NB4 (cell line): ENCODE results near the gene MRPL50.

ENCODE experiments used
- POLR2A ChIP-seq: IDR thresholded peaks from 2 replicates; pipeline ENCODE4 v1.6.1; 2011; ENCODE audit warnings: mild to moderate bottlenecking; ENCODE audit not compliant: insufficient read length; ENCODE audit errors: extremely low read depth
- TF ChIP-seq, protein P1 (sequence below): IDR thresholded peaks from one replicate; pipeline ENCODE4 v1.5.1; 2012; ENCODE audit warnings: low read depth, low read length
- TF ChIP-seq, protein P2 (sequence below): IDR thresholded peaks from 2 replicates; pipeline ENCODE4 v1.6.1; 2011; ENCODE audit warnings: low read depth, low read length

GRCh38 chr9:101350285-101350684 is 48.1 kb downstream of the MRPL50 start:
- TF ChIP-seq, protein P1, sequence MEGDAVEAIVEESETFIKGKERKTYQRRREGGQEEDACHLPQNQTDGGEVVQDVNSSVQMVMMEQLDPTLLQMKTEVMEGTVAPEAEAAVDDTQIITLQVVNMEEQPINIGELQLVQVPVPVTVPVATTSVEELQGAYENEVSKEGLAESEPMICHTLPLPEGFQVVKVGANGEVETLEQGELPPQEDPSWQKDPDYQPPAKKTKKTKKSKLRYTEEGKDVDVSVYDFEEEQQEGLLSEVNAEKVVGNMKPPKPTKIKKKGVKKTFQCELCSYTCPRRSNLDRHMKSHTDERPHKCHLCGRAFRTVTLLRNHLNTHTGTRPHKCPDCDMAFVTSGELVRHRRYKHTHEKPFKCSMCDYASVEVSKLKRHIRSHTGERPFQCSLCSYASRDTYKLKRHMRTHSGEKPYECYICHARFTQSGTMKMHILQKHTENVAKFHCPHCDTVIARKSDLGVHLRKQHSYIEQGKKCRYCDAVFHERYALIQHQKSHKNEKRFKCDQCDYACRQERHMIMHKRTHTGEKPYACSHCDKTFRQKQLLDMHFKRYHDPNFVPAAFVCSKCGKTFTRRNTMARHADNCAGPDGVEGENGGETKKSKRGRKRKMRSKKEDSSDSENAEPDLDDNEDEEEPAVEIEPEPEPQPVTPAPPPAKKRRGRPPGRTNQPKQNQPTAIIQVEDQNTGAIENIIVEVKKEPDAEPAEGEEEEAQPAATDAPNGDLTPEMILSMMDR, result no peak
- TF ChIP-seq POLR2A, result no peak
- TF ChIP-seq, protein P2, sequence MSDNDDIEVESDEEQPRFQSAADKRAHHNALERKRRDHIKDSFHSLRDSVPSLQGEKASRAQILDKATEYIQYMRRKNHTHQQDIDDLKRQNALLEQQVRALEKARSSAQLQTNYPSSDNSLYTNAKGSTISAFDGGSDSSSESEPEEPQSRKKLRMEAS, result no peak
